Epithelial cell of proximal tubule (primary cell): ENCODE measurements around the gene NSUN3. TPM values are rescaled to one million over a fixed set of nuclear protein-coding genes. Genes with fewer than 3 reads are reported as not detected.
A peak's percentile ranks its signal among the peaks of the same experiment; 100 is the strongest.

Experiments used
- DNase-seq: peaks from one replicate; pipeline ENCODE4 v3.0.0-alpha.2; 2011; ENCODE audit warnings: low read depth
- H3K4me3 ChIP-seq: 2 replicates; pipeline ENCODE4 v1.5.1; 2011; ENCODE audit warnings: low read depth, mild to moderate bottlenecking, low read length
- total RNA-seq: library from RNA; depleted of rRNA; stranded (reverse); fragments of >200 nt; gene quantifications from 2 replicates; pipeline ENCODE4 v1.2.3, GENCODE V29; 2015
- TF ChIP-seq, protein P1 (sequence below): conservative IDR thresholded peaks from 2 replicates; pipeline ENCODE4 v1.5.1; 2012; ENCODE audit warnings: low read depth, mild to moderate bottlenecking, low read length

Gene NSUN3
- total RNA-seq, 1 donor from 2014 or later: 7.0 TPM

DNA sequence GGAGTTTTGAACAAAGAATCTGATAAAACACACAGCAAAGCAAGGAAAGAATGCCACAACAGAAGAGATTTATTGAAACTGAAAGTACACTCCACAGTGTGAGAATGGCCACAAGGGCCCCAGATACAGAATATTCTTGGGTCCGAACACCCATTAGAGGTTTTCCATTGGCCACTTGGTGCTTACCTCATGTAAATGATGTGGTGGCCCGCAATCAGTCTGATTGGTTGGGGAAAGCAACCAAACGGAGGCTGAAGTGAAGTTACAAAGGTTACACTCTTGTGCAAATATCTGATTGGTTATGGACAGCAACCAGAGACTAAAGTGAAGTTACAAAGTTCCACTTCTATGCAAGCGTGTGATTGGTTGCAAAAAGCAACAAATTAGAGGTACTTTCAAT, 20.4 kb downstream of the NSUN3 start:
- no peak for DNase-seq
- H3K4me3 ChIP-seq: no peak overlapping the region
- TF ChIP-seq, protein P1, sequence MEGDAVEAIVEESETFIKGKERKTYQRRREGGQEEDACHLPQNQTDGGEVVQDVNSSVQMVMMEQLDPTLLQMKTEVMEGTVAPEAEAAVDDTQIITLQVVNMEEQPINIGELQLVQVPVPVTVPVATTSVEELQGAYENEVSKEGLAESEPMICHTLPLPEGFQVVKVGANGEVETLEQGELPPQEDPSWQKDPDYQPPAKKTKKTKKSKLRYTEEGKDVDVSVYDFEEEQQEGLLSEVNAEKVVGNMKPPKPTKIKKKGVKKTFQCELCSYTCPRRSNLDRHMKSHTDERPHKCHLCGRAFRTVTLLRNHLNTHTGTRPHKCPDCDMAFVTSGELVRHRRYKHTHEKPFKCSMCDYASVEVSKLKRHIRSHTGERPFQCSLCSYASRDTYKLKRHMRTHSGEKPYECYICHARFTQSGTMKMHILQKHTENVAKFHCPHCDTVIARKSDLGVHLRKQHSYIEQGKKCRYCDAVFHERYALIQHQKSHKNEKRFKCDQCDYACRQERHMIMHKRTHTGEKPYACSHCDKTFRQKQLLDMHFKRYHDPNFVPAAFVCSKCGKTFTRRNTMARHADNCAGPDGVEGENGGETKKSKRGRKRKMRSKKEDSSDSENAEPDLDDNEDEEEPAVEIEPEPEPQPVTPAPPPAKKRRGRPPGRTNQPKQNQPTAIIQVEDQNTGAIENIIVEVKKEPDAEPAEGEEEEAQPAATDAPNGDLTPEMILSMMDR: no peak

DNA sequence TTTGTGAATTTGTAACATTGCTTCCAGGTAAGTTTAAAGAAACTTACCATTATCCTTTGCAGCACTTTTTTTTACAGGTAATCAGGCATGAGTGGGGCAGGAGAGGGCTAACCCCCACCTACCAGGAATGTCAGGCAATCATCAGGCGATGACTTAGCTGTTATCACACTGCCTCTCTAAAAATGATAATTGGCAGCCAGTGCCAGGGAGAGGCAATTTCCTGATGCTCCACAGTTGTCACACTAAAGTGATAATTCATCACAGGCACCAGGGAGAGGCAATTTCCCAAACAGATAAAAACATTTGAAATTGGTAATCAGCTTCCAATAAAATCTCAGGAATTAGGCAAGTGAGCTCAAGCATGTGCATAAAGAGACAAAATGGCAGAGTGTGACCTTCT, 26.3 kb downstream of the NSUN3 start:
- TF ChIP-seq, protein P1: no peak
- DNase-seq: no peak
- no peak overlapping the region for H3K4me3 ChIP-seq

DNA sequence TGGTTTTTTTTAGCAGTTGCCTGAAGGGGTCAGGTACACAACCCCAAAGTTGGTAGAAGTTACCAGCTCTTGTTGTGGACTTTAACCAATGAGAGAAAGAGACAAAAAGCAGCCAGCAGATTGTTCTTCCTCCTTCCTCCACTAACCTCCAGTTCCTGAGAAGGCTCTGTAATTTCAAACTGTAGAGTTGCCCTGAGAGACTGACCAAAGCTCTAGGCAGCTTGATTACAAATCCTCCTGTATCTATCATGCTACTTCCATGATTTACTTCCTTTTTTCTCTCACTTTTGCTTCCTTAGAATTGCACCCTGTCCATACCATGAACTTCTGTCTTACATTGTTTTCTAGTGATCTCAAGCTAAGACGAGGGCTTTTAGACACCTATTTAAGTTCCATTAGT, 29.2 kb downstream of the NSUN3 start:
- no peak for DNase-seq
- TF ChIP-seq, protein P1: no peak
- H3K4me3 ChIP-seq: no peak overlapping the region

DNA sequence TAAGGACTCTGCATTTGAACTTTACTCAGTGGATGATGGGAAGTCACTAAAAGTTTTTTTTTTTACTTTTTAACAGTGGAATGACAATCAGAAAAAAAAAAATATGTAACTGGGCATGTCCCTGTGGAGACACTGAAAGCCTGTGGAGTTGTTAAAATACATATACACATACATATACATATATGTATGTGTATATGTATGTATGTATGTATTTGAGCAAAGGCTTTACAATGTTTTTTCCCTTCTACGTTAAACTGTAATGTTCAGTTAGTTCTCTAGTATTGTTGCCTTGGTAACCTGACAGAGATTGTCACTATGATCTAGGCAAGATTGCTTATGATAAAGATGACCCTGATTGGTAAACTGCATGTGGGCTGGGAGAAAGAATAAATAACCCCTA, 30.3 kb downstream of the NSUN3 start:
- no peak for DNase-seq
- H3K4me3 ChIP-seq: no peak overlapping the region
- TF ChIP-seq, protein P1: no peak

DNA sequence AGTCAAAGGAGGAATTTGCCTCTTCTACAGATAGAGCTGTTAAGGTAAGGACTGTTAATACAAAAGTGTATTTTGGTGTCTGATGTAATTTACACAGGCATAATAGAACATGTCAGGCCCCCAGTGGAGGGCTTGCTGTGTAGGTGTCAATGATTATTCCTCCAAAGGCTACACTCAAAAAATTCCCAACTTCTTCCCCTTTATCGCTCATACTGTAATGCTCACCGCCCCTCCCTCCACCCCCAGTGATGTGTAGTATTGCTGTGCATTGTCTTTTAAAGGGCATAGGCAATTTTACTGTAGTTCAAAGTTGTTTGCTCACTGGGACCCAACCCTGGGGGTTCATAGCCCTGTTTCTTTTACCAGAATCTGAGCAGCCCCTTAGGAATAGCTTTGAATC, 32.2 kb downstream of the NSUN3 start:
- no peak for DNase-seq
- TF ChIP-seq, protein P1: no peak
- H3K4me3 ChIP-seq: no peak overlapping the region

DNA sequence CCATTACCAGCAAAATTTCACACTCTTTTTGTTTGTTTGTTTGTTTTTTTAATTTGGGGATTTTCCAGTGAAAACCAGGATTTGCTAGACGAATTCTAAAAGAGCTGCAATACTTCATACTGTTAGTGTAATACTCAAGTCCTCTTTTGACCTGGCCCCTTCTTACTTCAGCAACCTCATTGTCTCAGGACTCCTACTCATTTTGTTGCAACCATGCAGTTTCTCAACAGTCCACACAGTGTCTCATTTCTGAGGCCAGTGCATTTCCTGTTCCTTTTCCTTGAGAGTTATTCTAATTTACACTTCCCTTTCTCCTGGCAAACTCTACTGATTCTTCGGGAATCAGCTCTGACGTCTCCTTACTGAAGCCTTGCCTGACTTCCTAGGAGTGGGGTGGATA, 35.6 kb downstream of the NSUN3 start:
- TF ChIP-seq, protein P1: peak; percentile 15
- DNase-seq: no peak
- H3K4me3 ChIP-seq: no peak overlapping the region

DNA sequence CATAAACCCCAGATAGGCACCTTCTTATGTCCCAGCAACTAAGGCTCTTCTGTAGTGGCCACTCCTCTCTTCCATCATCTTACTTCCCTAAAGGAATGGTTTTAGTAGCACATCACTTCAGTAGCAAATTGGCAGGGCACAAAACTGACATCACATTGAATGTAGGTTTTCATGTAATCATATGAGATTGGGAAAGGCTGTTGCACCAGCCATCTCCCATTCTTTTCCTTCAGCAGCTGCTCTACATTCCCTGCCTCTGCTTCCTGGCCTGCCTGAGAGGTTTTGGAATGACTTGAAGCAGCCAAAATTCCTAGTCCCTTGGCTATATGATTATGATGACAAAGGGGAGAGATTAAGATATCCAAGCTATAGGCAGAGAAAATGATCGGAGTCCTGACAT, 36.5 kb downstream of the NSUN3 start:
- TF ChIP-seq, protein P1: no peak
- no peak for DNase-seq
- H3K4me3 ChIP-seq: no peak overlapping the region
